Raji (cell line): ENCODE results near the gene CDH4.

Experiments
- POLR2A ChIP-seq: IDR thresholded peaks from 2 replicates; pipeline ENCODE4 v1.6.1; 2011; ENCODE audit warnings: low read depth, low read length, control low read depth; ENCODE audit not compliant: insufficient read depth

The CDH4 gene

DNA sequence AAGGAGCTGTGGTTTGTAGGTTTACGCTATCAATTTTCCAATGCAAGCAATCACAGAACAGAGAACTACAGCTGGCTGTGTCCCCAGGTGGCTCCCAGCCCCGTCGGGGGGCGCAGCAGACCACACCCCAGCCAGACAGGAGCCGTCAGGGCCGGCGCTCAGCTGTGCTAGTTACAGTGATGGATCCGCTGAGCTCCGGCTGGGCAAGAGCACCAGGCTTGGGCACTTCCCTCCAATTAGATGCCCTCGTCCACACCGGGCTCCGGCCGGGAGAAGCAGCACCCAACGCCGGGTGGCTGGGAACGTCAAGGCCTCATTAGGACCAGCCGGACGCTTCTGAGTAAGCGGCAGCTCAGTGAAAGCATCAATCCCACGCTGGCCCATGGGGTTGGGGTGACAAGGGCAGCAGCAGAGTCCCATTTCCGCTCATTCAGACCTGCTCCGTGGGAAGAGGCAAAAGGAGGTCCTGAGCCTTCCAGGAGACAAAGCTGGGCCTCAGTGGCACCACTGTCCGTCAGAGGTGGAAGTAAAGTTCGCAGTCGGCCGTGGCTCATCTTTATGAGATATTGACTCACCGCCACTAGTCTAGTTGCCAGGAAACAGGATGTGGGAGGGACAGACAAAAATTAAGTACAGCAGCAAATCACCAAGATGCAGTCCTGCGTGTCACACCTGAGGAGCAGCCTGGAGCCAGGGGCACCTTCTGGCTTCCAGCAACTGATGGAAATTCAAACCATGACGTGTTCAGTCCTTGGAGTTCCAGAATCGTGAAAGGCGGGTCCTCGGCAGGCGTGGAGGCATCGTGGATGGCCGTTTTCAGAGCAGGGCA is 649.5 kb downstream of the CDH4 start:
- no peak for TF ChIP-seq POLR2A

- TF ChIP-seq POLR2A, result no peak
These were observed 650.3 kb downstream of the CDH4 start for GRCh38 chr20:61902221-61902869.

- no peak for TF ChIP-seq POLR2A
These were observed 651.7 kb downstream of the CDH4 start for GRCh38 chr20:61903575-61904340.

DNA sequence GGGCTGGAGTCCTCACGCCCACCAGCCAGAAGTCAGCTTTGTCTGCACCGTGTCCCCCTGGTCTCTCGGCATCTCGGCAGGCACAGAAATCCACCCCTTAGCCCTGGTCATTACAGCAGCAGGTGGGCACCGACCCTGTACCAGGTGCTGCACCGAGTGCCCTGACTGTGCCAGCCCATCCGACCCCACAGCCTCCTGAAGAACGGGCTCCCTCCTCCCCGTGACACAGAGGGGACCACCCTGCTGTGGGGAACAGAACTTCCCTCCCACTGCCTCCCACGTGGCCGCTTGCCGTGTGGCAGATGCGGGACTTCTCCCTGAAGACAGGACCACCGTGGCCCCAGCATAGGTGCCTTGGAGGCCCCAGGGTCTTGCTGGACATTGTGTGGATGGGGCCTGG is 652.4 kb downstream of the CDH4 start:
- TF ChIP-seq POLR2A, result no peak

GRCh38 chr20:61905781-61906523 is 653.9 kb downstream of the CDH4 start:
- TF ChIP-seq POLR2A, result no peak

DNA sequence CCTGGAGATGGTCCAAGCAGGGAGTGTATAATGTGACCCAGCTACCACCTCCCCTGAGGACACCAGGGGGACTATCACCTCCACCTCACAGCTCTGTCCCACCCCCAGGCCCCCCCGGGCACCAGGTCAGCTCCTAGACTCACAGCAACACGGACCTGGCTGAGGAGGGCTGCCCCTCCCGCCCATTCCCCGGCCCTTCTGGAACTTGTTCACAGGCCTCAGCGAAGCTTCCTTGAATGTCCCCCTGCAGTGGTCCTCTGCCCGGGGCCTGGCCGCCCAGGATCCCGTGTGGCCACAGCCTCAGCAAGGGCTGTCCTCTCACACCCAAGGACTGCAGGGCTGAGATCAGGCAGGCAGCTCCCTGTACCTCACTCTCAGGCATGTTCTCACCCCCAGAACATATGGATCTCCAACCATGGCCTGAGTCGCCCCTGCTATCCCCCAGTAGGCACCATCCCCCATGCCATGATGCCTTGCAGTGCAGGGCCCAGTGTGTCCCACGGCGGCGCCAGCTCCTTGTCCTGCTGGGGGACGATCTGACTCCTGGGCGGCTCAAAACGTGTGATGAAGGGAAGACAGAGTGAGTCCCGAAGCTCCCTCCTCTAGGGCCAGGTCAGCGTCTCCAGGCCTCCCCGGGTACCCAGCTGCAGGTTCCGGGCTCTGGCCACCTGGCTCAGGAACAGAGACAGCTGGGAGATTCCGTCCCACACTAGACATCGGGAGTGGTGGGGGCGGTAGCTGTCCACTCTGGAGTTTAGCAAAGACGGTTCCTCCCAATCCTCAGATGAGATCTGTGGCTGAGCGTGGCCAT is 655.2 kb downstream of the CDH4 start:
- no peak for TF ChIP-seq POLR2A

- no peak for TF ChIP-seq POLR2A
These were observed 656.3 kb downstream of the CDH4 start for GRCh38 chr20:61908057-61909026.

DNA sequence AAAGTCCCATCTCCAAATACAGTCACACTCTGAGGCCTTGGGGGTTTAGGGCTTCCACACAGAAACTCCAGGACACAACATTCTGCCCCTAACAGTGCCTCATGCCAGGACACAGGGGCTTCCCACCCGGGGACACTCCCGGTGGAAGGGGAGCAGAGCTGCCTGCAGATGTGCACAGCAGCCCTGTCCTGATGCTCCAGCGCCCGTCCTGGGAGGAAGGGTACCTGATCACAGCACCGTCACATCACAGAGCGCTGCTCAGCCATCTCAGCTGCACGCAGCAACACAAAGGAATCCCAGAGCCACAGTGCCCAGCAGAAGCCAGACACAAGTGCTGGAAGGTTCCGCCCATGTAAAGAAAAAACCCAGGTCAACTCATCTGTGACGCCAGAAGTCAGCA is 657.0 kb downstream of the CDH4 start:
- TF ChIP-seq POLR2A, result no peak

GRCh38 chr20:61909821-61910220 is 657.8 kb downstream of the CDH4 start:
- no peak for TF ChIP-seq POLR2A

DNA sequence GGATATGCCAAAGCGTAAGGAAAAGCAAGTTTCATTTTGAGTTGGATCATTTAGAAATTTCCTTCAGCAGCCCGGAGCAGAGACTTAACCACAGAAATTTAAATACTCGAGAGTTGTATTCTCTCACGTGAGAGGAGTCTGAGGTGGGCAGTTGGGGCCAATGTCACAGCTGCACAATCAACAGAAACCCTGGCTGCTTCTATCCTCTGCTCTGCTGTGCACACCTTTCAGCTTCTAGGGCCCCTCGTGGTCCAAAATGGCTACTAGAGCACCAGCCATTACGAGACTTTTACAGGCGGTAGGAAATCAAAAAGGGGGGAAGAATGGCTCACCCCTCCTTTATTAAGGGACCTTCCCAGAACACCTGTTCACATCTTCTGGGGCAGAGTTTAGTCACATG is 659.8 kb downstream of the CDH4 start:
- TF ChIP-seq POLR2A, result no peak

DNA sequence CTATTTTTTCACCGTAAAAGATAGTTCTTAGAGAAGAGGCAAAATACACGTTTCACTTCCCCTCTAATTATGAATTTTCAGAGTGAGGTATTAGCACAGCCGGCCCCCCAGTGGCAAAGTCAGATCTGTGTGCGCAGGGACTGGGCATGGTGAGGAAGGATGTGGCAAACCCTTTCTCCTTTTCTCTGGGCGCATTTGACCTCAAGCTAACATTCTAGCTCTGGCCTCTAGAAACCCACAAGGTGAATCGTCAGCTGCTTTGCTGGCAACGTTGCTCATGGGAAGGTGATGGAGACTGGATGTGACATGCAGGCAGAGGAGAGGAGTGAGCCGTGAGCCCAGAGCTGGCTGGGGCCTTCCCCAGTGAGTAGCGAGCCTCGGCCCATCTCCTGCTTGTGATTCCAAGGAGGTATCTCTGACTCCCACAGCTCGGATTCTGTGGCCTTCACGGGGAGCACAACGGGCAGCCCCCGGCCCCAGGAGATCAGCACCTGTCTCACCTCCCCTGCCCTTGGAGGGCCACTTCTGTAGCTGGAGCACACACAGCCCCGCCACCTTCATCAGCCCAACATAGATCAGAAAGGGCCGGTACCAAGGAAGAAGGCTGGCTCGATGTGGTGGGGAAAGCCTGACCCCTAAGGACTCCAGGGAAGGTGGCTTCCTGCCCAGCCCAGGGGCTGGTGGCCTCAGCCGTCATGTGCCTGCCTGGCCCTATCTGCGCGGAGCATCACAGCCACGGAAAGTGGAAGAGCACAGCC is 660.8 kb downstream of the CDH4 start:
- no peak for TF ChIP-seq POLR2A

- TF ChIP-seq POLR2A, result no peak
These were observed 661.6 kb downstream of the CDH4 start for GRCh38 chr20:61913423-61914225.
